B cell (primary cell): ENCODE data around the gene MTPN. TPM values are rescaled to one million over a fixed set of nuclear protein-coding genes. Genes with fewer than 3 reads are reported as not detected.

Source experiments
- ATAC-seq: fragments of 200-7000 bp; cut with Tn5 transposase; one replicate; pipeline ENCODE4 v1.10.0; 2021; ENCODE audit warnings: low read depth, mild to moderate bottlenecking, moderate number of reproducible peaks, moderate library complexity
- CTCF ChIA-PET: fragments of 350-600 bp; sonication (Branson Sonifier 250); formaldehyde crosslinking; loops from one replicate; lab custom pipeline; 2021; ENCODE audit warnings: antibody characterized with exemption, inconsistent platforms; lab: Charles Lee
- POLR2A ChIA-PET: fragments of 350-600 bp; sonication (Branson Sonifier 250); formaldehyde crosslinking; loops from one replicate; lab custom pipeline; 2021; ENCODE audit warnings: antibody characterized with exemption; lab: Charles Lee
- DNase-seq: peaks from one replicate; pipeline ENCODE4 v3.0.0; 2013
- H2AFZ ChIP-seq: 2 replicates; pipeline ENCODE4 v1.6.1; 2012; ENCODE audit warnings: mild to moderate bottlenecking, low read depth, low read length; ENCODE audit not compliant: insufficient read depth, poor library complexity, severe bottlenecking
- H3K27ac ChIP-seq, 2 donors: 1 replicate in 1 of 2; 2 replicates in 1 of 2; pipeline ENCODE4 v1.5.1; 2012 to 2013; ENCODE audit warnings: low read length in 2 of 2, mild to moderate bottlenecking in 2 of 2, moderate library complexity in 1 of 2
- H3K27me3 ChIP-seq, 4 experiments: fragments of 200-600 bp in 1 of 4; sonication (generic) in 1 of 4; replicated peaks in 1 of 4; 1 replicate in 2 of 4; 2 replicates in 2 of 4; pipeline versions ENCODE4 v1.6.1 to v1.7.0; 2013 to 2016; ENCODE audit warnings: low read length in 3 of 4, mild to moderate bottlenecking in 2 of 4, mixed read lengths in 1 of 4, moderate library complexity in 1 of 4; ENCODE audit not compliant: insufficient read depth in 4 of 4, control insufficient read depth in 3 of 4; ENCODE audit errors: control extremely low read depth in 1 of 4
- H3K36me3 ChIP-seq, 2 experiments: replicated peaks in 1 of 2; 1 replicate in 1 of 2; 2 replicates in 1 of 2; pipeline versions ENCODE4 v1.6.1 to v1.7.1; 2013; ENCODE audit warnings: low read length in 1 of 2; ENCODE audit not compliant: insufficient read depth in 2 of 2, control insufficient read depth in 1 of 2; ENCODE audit errors: control extremely low read depth in 1 of 2, extremely low read depth in 1 of 2
- H3K4me1 ChIP-seq, 2 donors: fragments of 200-600 bp in 1 of 2; sonication (generic) in 1 of 2; 1 replicate in 1 of 2; 2 replicates in 1 of 2; pipeline versions ENCODE4 v1.5.1 to v1.6.1; 2013 to 2017; ENCODE audit warnings: low read length in 2 of 2; ENCODE audit not compliant: control insufficient read depth in 2 of 2, insufficient read depth in 2 of 2
- H3K4me2 ChIP-seq: replicated peaks from 2 replicates; pipeline ENCODE3; 2012; ENCODE audit warnings: mild to moderate bottlenecking, low read depth, low read length; ENCODE audit not compliant: poor library complexity, severe bottlenecking
- H3K4me3 ChIP-seq, 5 experiments: fragments of 200-600 bp in 1 of 5; sonication (generic) in 1 of 5; 1 replicate in 3 of 5; 2 replicates in 2 of 5; pipeline versions ENCODE4 v1.5.1 to v1.7.0; 2011 to 2016; ENCODE audit warnings: low read length in 4 of 5, mild to moderate bottlenecking in 4 of 5, low read depth in 2 of 5, control low read depth in 1 of 5, moderate library complexity in 1 of 5; ENCODE audit not compliant: insufficient read depth in 1 of 5; ENCODE audit errors: control extremely low read depth in 1 of 5, extremely low read depth in 1 of 5
- H3K79me2 ChIP-seq: fragments of 200-600 bp; sonication (generic); one replicate; pipeline ENCODE4 v1.6.0; 2016; ENCODE audit warnings: low read length; ENCODE audit not compliant: control insufficient read depth, insufficient read depth
- H3K9ac ChIP-seq: fragments of 200-600 bp; sonication (generic); 2 replicates; pipeline ENCODE4 v1.6.1; 2017; ENCODE audit warnings: mild to moderate bottlenecking, low read length, moderate library complexity
- H3K9me3 ChIP-seq, 3 donors: one replicate each; pipeline versions ENCODE4 v1.6.1 to v1.7.1; 2013; ENCODE audit warnings: low read length in 2 of 3; ENCODE audit not compliant: control insufficient read depth in 2 of 3, insufficient read depth in 1 of 3; ENCODE audit errors: control extremely low read depth in 1 of 3
- H4K20me1 ChIP-seq: 2 replicates; pipeline ENCODE4 v1.6.0; 2012; ENCODE audit warnings: mild to moderate bottlenecking, low read length; ENCODE audit not compliant: insufficient read depth, control insufficient read depth, poor library complexity, severe bottlenecking
- H3K27ac Mint-ChIP-seq: one replicate; pipeline ENCODE4 v1.8.0; 2021; ENCODE audit warnings: mixed read lengths
- H3K27me3 Mint-ChIP-seq: one replicate; pipeline ENCODE4 v1.8.0; 2021; ENCODE audit warnings: mixed read lengths
- H3K4me1 Mint-ChIP-seq: one replicate; pipeline ENCODE4 v1.8.0; 2021; ENCODE audit warnings: mixed read lengths
- H3K4me3 Mint-ChIP-seq: one replicate; pipeline ENCODE4 v1.8.0; 2021; ENCODE audit warnings: mixed read lengths
- H3K9me3 Mint-ChIP-seq: one replicate; pipeline ENCODE4 v1.8.0; 2022; ENCODE audit warnings: mixed read lengths; ENCODE audit not compliant: insufficient read depth
- CTCF ChIP-seq: fragments of 200-600 bp; IDR thresholded peaks from one replicate; pipeline ENCODE4 v1.8.0; 2022; ENCODE audit warnings: antibody characterized with exemption, mild to moderate bottlenecking
- EZH2 ChIP-seq: IDR thresholded peaks from 2 replicates; pipeline ENCODE4 v1.6.1; 2012; ENCODE audit warnings: borderline replicate concordance, low read depth, mild to moderate bottlenecking, moderate library complexity, low read length; ENCODE audit not compliant: insufficient read depth, poor library complexity, severe bottlenecking
- WGBS: methylation state at CpG from one replicate; pipeline ENCODE4 v1.1.5; 2013; ENCODE audit warnings: missing lambda C conversion rate; ENCODE audit not compliant: insufficient coverage; 5-methylcytosine and 5-hydroxymethylcytosine counted together
- intact Hi-C: fragments of 100-400 bp; cut with micrococcal nuclease; formaldehyde crosslinking; loops from one replicate; pipeline ENCODE4 v1.10.0; 2022
- polyA plus RNA-seq: library from polyadenylated mRNA; depleted of rRNA; stranded (reverse); fragments of >200 nt; gene quantifications from 2 replicates; pipeline ENCODE4 v1.2.3, GENCODE V29; 2012
- total RNA-seq, 2 donors: library from RNA; stranded (reverse); fragments of 120-200 nt in 1 of 2; gene quantifications; 1 replicate in 1 of 2; 2 replicates in 1 of 2; pipeline versions ENCODE4 v1.2.3 to v1.2.4, GENCODE V29; 2013 to 2022

The MTPN gene
- total and polyA plus RNA-seq, 2 donors (not counting 1 experiment from before 2014, with no cell fraction given), result 60.5 to 115 TPM

GRCh38 chr7:135965602-135966001, 11.6 kb downstream of the MTPN start:
- Mint-ChIP-seq H3K4me3 (peak overlapping the region; percentile 79), H3K4me1 (peaks cover 85% of the 10 kb centered on the region), H3K27ac (peak overlapping the region; percentile 48), H3K27me3 (no peaks in the 10 kb centered on the region), H3K9me3 (no peaks in the 10 kb centered on the region)
- Histone ChIP-seq H3K36me3 (peaks cover 6 to 42% of the 10 kb centered on the region in 2 experiments), H3K4me3 (peak overlapping the region in 2 of 5 experiments; percentile 2 to 43), H3K9ac (peak overlapping the region; percentile 48), H2AFZ (no peak overlapping the region), H3K4me2 (peak overlapping the region; percentile 60), H3K9me3 (no peaks in the 10 kb centered on the region), H3K4me1 (peaks cover 64 to 91% of the 10 kb centered on the region in 2 donors), H3K79me2 (peaks cover 95% of the 10 kb centered on the region), H3K27ac (peak overlapping the region in 1 of 2 donors; percentile 51), H3K27me3 (no peaks in the 10 kb centered on the region), H4K20me1 (peaks cover 73% of the 10 kb centered on the region)
- intact Hi-C loops, result loop anchor here (5.0 kb wide), 1 partner anchor 42 kb away; no protein-coding TSS in a partner anchor
- no CpG with 5 or more reads among the region's 1 CpG for whole genome bisulfite sequencing
- POLR2A ChIA-PET, result no interaction called here
- no peak for TF ChIP-seq CTCF
- TF ChIP-seq EZH2, result no peak
- ATAC-seq (no peak), DNase-seq (no peak)
- CTCF ChIA-PET, result interaction anchor here (0.8 to 1.5 kb wide), 4 partner anchors 13 to 320 kb away, joined by 3 to 8 read pairs (median 5); no protein-coding TSS in a partner anchor

- ChIA-PET CTCF (no interaction called here), POLR2A (no interaction called here)
- peaks cover 89% of the 10 kb centered on the region for H3K4me1 Mint-ChIP-seq
- DNase-seq, result no peak
- Histone ChIP-seq H4K20me1 (peaks cover 81% of the 10 kb centered on the region), H3K9ac (no peak overlapping the region), H3K9me3 (no peaks in the 10 kb centered on the region), H3K4me3 (no peak overlapping the region), H2AFZ (no peak overlapping the region), H3K36me3 (peaks cover 6 to 44% of the 10 kb centered on the region in 2 experiments), H3K27me3 (no peaks in the 10 kb centered on the region), H3K79me2 (peaks cover 98% of the 10 kb centered on the region), H3K4me2 (peak overlapping the region; percentile 60), H3K4me1 (peaks cover 67 to 94% of the 10 kb centered on the region in 2 donors), H3K27ac (peak overlapping the region in 1 of 2 donors; percentile 44)
- peak overlapping the region; percentile 1 for H3K27ac Mint-ChIP-seq
- intact Hi-C loops, result loop anchor here (5.0 kb wide), 1 partner anchor 43 kb away; no protein-coding TSS in a partner anchor
- TF ChIP-seq EZH2 (no peak), CTCF (no peak)
- ATAC-seq, result no peak
- H3K4me3 Mint-ChIP-seq, result peak overlapping the region; percentile 68
- no CpG with 5 or more reads among the region's 1 CpG for WGBS
- H3K27me3 Mint-ChIP-seq, result no peaks in the 10 kb centered on the region
- H3K9me3 Mint-ChIP-seq, result no peaks in the 10 kb centered on the region
These were observed 12.4 kb downstream of the MTPN start for GRCh38 chr7:135964791-135965190.
